Pulmonary artery endothelial cell (primary cell): ENCODE measurements around the gene PCNX4. TPM values are rescaled to one million over a fixed set of nuclear protein-coding genes. Genes with fewer than 3 reads are reported as not detected.
A peak's percentile ranks its signal among the peaks of the same experiment; 100 is the strongest.

Experiments used
- DNase-seq: peaks from one replicate; pipeline ENCODE4 v3.0.0-alpha.2; 2011; ENCODE audit warnings: low read depth, low spot score
- total RNA-seq: library from RNA; depleted of rRNA; stranded (reverse); fragments of >200 nt; gene quantifications from 2 replicates; pipeline ENCODE4 v1.2.3, GENCODE V29; 2014

The PCNX4 gene
- total RNA-seq, 1 donor from 2014 or later, result 38.3 TPM

- DNase-seq, result no peak
Measured at GRCh38 chr14:60174352-60175254, 82.9 kb downstream of the PCNX4 start.

DNA sequence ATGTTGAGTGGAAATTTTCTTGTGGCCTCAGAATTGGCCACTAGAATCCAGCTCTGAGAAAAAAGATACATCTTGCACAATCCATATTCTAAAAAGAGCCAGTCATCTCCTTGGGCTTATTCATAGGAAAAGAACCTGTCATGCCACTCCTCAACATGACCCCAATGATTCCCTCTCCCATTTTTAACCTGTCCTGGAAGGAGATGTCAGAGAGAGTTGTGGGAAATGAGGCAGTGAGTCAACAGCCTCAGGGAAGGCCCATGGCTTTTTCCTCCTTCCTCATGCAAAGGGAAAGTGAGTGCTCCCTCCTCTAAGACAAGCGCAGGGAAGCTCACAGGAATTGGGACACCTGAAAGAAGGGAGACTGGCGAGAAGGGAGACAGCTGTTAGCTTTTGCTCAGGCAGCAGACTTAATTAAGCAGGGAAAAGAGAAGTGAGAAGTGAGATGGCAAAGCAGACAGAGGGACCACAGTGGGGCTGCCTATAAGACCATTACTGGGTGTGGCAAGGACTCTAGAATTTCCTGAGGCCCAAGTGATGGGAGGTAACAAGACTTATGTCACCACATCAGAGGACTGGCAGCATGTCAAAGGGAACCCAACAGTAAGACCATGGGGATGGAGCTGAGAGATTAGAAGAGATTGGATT is 83.7 kb downstream of the PCNX4 start:
- no peak for DNase-seq

GRCh38 chr14:60178164-60178563 is 86.4 kb downstream of the PCNX4 start:
- DNase-seq, result no peak

- DNase-seq, result no peak
Measured at GRCh38 chr14:60178820-60179219, 87.1 kb downstream of the PCNX4 start.

- DNase-seq, result no peak
Measured at GRCh38 chr14:60179431-60179869, 87.7 kb downstream of the PCNX4 start.

- no peak for DNase-seq
Measured at GRCh38 chr14:60183138-60183537, 91.4 kb downstream of the PCNX4 start.

GRCh38 chr14:60183741-60184140 is 92.0 kb downstream of the PCNX4 start:
- DNase-seq, result no peak

- peak; percentile 15 for DNase-seq
Measured at GRCh38 chr14:60184146-60184904, 92.6 kb downstream of the PCNX4 start.

DNA sequence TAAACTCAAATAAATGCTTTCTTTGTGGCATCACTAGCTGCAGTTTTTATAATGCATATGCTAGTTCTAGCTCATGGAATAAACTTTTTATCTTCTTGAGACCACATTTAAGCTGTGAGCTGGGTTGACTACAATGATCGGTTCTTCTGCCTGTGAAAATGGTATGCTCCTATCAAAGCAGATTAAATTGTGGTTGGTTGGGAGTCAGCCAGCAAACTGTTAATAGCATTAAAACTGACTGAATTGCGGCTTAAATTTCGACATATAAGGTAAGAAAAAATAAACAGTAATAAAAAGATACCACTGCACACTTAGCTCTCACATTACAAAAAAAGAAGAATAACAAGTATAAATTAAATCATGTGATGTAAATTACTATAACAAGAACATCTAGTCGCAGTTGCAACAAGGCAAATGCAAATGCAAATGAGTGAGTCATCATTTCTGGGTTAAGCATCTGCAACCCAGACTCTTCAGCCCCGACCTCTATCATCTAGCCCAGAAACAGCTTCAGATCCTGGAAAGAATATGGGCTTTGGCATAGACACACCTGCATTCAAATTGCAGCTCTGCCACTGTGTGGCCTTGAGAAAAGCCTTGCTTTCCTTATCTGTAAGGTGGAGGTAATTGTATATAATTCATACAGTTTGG is 93.3 kb downstream of the PCNX4 start:
- no peak for DNase-seq

DNA sequence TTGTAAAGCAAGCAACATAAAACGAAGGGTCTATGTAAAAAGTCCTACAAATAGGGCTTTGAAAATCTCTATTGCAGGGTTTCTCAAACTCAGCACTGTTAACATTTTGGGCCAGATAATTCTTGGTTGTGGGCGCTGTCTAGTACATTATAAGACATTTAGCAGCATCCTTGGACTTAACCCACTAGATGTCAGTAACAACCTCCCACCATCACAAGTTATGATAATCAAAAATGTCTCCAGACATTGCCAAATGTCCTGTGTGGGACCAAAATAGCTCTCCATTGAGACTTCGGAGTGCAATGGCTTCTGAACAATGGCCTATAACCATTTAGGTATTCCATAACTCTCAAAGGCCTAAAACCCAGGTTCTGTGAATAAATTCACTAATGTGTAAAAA is 96.4 kb downstream of the PCNX4 start:
- DNase-seq, result no peak

GRCh38 chr14:60188696-60189095 is 97.0 kb downstream of the PCNX4 start:
- DNase-seq, result no peak

DNA sequence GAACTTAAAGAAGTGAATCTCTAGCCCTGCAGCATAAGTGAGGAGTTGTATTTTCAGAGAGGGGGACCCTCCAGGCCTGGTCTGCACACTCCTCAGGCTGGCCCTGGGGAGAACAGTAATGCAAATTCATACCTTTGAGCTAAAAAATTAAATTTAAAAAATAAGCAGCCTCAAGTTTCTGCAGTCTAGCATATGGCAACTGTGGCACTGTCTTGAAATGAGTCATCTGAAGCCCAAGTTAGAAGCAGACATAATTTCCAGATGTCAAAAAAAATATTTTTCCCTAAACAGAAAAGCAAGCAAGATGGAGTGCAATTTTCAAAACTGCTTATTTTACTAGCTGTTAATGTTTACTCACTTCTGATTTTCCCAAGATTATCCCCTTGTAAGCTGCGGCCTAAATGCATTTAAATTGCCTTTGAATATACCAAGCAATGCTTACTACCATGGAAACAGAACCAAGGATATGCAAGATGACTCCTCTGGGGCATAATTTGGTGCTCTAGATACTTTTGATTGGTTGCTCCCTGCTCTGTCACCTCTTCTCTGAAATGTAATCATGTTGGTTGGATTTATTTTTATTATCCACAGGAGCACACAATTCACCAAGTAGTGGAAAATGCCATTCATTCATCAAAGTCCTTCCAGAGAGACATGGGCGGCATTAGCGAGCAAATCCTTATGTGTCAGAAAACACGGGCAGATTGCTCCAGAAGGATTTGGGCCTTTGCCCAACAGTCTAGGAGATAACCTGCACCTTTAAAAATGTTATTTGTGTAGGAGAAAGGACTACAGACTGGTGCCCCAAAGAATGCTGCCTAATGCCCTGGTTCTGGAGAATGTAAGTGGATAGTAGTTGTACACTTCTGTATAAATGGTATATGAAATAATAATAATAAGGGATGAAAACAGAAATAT is 98.5 kb downstream of the PCNX4 start:
- DNase-seq, result no peak

DNA sequence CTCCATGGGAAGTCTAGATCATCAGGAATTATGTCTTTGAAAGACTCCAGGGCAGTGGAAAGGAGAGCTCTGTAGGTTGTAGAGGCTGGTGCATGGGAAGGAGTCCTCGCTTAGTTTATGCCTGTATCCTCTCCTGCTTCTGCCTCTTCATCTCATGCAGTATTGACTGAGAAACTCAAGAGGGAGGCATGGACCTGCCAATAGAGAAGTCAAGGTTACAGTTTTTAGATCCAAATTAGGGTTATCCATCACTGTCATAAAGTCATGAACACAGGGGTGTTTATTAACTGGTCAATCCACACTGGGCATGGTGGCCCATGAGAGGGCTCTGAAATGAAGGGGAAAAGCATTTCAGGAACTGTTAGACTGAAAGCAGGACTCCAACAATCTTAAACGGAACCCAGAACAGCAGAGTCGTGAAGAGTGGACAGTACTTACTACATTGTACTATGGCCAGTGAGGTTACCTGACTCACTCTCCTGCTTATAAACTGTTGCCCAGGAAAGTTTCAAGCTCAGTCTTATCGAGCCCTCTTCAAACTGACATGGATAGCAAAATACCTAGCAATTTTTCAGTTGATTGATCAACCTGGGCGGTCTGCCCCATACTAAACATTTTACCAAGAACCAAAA is 103.6 kb downstream of the PCNX4 start:
- DNase-seq, result no peak

GRCh38 chr14:60196291-60196690 is 104.6 kb downstream of the PCNX4 start:
- DNase-seq, result no peak

- DNase-seq, result no peak
Measured at GRCh38 chr14:60197629-60198303, 106.0 kb downstream of the PCNX4 start.

GRCh38 chr14:60199321-60199720 is 107.6 kb downstream of the PCNX4 start:
- no peak for DNase-seq

GRCh38 chr14:60204104-60204842 is 112.5 kb downstream of the PCNX4 start:
- DNase-seq, result no peak
